Parathyroid adenoma (tissue), 2 donors: ENCODE measurements around the gene MAD1L1.

Experiments
- H2AFZ ChIP-seq: fragments of 300-600 bp; sonication (generic); one replicate; pipeline ENCODE4 v1.7.0; 2017; ENCODE audit warnings: antibody characterized with exemption, mild to moderate bottlenecking
- H3K27ac ChIP-seq: fragments of 300-600 bp; sonication (generic); one replicate; pipeline ENCODE4 v1.7.0; 2017
- H3K27me3 ChIP-seq: fragments of 300-600 bp; sonication (generic); one replicate; pipeline ENCODE4 v1.7.0; 2017; ENCODE audit warnings: low read length; ENCODE audit not compliant: control insufficient read depth, insufficient read depth
- H3K36me3 ChIP-seq: fragments of 300-600 bp; sonication (generic); one replicate; pipeline ENCODE4 v1.7.0; 2017; ENCODE audit warnings: low read length; ENCODE audit not compliant: control insufficient read depth, insufficient read depth
- H3K4me1 ChIP-seq: fragments of 300-600 bp; sonication (generic); one replicate; pipeline ENCODE4 v1.7.0; 2017; ENCODE audit warnings: control low read depth
- H3K4me2 ChIP-seq: fragments of 300-600 bp; sonication (generic); one replicate; pipeline ENCODE4 v1.7.0; 2017; ENCODE audit warnings: low read length
- H3K4me3 ChIP-seq: fragments of 300-600 bp; sonication (generic); one replicate; pipeline ENCODE4 v1.7.0; 2017; ENCODE audit warnings: low read depth, low read length
- H3K79me2 ChIP-seq: fragments of 300-600 bp; sonication (generic); one replicate; pipeline ENCODE4 v1.7.0; 2017; ENCODE audit warnings: control low read depth
- H3K9ac ChIP-seq: fragments of 300-600 bp; sonication (generic); one replicate; pipeline ENCODE4 v1.7.0; 2017; ENCODE audit warnings: mild to moderate bottlenecking
- H3K9me3 ChIP-seq: fragments of 300-600 bp; sonication (generic); one replicate; pipeline ENCODE4 v1.7.0; 2017; ENCODE audit warnings: low read length; ENCODE audit not compliant: control insufficient read depth
- TF ChIP-seq, protein P1 (sequence below): fragments of 300-600 bp; sonication (generic); IDR thresholded peaks from one replicate; pipeline ENCODE4 v1.7.0; 2017; ENCODE audit warnings: antibody characterized with exemption, mild to moderate bottlenecking
- donor health status: primary hyperparathyroidism.

MAD1L1 gene

DNA sequence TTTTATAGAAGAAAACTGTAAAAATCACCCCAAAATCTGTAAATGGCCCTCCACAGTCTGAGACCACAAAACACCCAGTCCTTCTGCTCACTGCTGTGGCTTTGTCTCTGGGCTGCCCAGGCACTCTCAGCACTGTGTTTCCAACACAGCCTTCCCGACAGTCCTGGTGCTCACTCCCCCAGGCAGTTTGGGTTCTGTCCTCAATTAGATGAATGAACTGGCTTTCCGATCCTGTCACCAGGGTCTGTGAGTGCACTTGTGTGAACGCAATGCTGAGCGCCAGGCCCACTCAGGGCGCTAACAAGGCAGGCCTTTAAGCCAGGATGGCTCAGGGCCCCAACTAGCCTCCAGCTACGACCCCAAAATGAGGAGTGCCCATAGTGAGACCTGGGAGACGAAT lies 3.3 kb downstream of the MAD1L1 start:
- peaks cover 2% of the 10 kb centered on the region for H3K4me1 ChIP-seq
- no peak overlapping the region for H3K4me3 ChIP-seq
- H3K9me3 ChIP-seq: no peaks in the 10 kb centered on the region
- H3K79me2 ChIP-seq: peaks cover 24% of the 10 kb centered on the region
- TF ChIP-seq, protein P1, sequence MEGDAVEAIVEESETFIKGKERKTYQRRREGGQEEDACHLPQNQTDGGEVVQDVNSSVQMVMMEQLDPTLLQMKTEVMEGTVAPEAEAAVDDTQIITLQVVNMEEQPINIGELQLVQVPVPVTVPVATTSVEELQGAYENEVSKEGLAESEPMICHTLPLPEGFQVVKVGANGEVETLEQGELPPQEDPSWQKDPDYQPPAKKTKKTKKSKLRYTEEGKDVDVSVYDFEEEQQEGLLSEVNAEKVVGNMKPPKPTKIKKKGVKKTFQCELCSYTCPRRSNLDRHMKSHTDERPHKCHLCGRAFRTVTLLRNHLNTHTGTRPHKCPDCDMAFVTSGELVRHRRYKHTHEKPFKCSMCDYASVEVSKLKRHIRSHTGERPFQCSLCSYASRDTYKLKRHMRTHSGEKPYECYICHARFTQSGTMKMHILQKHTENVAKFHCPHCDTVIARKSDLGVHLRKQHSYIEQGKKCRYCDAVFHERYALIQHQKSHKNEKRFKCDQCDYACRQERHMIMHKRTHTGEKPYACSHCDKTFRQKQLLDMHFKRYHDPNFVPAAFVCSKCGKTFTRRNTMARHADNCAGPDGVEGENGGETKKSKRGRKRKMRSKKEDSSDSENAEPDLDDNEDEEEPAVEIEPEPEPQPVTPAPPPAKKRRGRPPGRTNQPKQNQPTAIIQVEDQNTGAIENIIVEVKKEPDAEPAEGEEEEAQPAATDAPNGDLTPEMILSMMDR: no peak
- H3K27ac ChIP-seq: no peak overlapping the region
- no peak overlapping the region for H2AFZ ChIP-seq
- no peaks in the 10 kb centered on the region for H3K36me3 ChIP-seq
- no peaks in the 10 kb centered on the region for H3K27me3 ChIP-seq
- no peak overlapping the region for H3K4me2 ChIP-seq
- no peak overlapping the region for H3K9ac ChIP-seq

DNA sequence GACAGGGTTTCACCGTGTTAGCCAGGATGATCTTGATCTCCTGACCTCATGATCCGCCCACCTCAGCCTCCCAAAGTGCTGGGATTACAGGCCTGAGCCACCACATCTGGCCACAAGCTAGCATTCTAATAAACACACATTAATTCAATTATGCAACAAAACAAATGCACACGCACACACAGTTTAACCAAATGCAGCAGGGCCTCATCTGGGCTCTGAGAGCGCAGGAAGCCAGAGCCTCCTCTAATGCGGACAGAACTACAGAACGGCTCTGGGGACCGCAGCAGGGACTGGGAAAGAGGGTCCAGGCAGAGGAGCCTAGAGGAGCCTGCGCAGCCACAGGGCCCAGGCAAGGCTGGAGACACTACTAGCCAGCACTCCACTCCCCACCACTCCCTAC lies 3.8 kb downstream of the MAD1L1 start:
- Histone ChIP-seq H3K4me3 (no peak overlapping the region), H3K27ac (no peak overlapping the region), H2AFZ (no peak overlapping the region), H3K79me2 (peaks cover 26% of the 10 kb centered on the region), H3K4me2 (no peak overlapping the region), H3K36me3 (no peaks in the 10 kb centered on the region), H3K9me3 (no peaks in the 10 kb centered on the region), H3K27me3 (no peaks in the 10 kb centered on the region), H3K4me1 (peaks cover 2% of the 10 kb centered on the region), H3K9ac (no peak overlapping the region)
- TF ChIP-seq, protein P1: no peak

DNA sequence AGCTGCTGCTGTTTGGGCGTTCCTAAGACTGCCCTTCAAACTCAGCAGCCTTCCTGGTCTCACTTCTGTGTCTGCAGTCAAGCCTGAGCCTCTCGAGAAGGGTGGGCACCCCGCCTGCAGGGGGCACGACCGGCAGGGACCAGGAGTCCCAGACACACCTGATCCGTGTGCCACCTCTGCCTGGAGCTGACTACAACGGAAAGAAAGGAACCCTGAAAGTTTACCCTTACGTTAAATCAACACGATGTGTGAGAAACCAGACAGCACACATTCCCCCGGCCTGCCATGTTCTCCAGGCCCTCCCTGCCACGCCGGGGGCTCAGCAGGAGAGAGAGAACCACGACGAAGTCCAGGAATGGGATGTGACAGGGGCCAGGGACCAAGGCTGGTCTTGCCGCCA lies 5.0 kb downstream of the MAD1L1 start:
- H3K27ac ChIP-seq: no peak overlapping the region
- H3K4me3 ChIP-seq: no peak overlapping the region
- H3K27me3 ChIP-seq: no peaks in the 10 kb centered on the region
- no peak overlapping the region for H3K9ac ChIP-seq
- no peaks in the 10 kb centered on the region for H3K36me3 ChIP-seq
- H2AFZ ChIP-seq: no peak overlapping the region
- peaks cover 26% of the 10 kb centered on the region for H3K79me2 ChIP-seq
- H3K4me1 ChIP-seq: no peaks in the 10 kb centered on the region
- H3K9me3 ChIP-seq: no peaks in the 10 kb centered on the region
- TF ChIP-seq, protein P1: no peak
- H3K4me2 ChIP-seq: no peak overlapping the region

DNA sequence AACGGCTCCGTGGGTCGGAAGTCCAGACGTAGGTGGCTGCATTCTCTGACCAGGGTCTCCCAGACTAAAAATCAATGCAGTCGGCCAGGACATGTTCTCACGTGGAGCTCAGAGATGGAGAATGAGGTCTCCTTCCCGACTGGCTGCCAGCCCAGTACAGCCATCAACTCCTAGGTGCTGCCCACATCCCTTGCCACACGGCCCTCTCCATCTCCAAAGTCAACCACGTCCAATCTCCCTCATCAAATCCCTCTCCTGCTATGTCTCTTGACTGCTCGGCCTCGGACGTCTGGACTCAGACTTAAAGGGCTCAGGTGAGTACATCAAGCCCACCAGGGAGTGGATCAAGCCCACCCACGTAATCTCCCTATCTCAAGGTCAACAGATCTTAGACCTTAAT lies 6.9 kb downstream of the MAD1L1 start:
- Histone ChIP-seq H3K27ac (no peak overlapping the region), H3K9me3 (no peaks in the 10 kb centered on the region), H3K79me2 (peaks cover 20% of the 10 kb centered on the region), H3K4me3 (no peak overlapping the region), H3K9ac (no peak overlapping the region), H3K27me3 (no peaks in the 10 kb centered on the region), H3K4me2 (no peak overlapping the region), H3K36me3 (no peaks in the 10 kb centered on the region), H3K4me1 (no peaks in the 10 kb centered on the region), H2AFZ (no peak overlapping the region)
- TF ChIP-seq, protein P1: no peak

DNA sequence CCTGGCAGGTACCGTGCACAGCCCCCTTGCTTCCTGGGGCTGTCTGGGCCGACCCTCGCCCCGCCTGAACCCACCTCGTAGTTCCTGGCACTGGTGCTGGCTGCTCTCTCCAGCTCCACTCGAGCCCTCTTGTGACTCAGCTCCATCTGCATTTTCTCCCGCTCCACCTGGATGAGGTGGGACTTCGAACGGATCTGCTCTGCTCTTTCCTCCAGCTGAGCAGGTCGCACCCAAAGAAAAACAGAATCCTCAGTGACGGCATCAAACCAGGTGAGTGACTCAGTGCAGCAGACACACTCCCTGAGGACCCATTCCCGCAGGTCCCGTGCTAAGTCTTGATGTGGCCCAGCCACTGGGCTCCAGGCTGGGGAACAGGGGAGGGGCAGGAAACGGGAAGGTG lies 7.4 kb downstream of the MAD1L1 start:
- Histone ChIP-seq H3K4me3 (no peak overlapping the region), H3K79me2 (peaks cover 15% of the 10 kb centered on the region), H3K9ac (no peak overlapping the region), H2AFZ (no peak overlapping the region), H3K4me2 (no peak overlapping the region), H3K9me3 (no peaks in the 10 kb centered on the region), H3K27me3 (no peaks in the 10 kb centered on the region), H3K36me3 (no peaks in the 10 kb centered on the region), H3K4me1 (no peaks in the 10 kb centered on the region), H3K27ac (no peak overlapping the region)
- TF ChIP-seq, protein P1: no peak
